ENCODE data around the gene IP6K3. TPM values are rescaled to one million over a fixed set of nuclear protein-coding genes. Genes with fewer than 3 reads are reported as not detected.

Gene IP6K3
- total RNA-seq, 1 experiment from 2014 or later, result not detected

DNA sequence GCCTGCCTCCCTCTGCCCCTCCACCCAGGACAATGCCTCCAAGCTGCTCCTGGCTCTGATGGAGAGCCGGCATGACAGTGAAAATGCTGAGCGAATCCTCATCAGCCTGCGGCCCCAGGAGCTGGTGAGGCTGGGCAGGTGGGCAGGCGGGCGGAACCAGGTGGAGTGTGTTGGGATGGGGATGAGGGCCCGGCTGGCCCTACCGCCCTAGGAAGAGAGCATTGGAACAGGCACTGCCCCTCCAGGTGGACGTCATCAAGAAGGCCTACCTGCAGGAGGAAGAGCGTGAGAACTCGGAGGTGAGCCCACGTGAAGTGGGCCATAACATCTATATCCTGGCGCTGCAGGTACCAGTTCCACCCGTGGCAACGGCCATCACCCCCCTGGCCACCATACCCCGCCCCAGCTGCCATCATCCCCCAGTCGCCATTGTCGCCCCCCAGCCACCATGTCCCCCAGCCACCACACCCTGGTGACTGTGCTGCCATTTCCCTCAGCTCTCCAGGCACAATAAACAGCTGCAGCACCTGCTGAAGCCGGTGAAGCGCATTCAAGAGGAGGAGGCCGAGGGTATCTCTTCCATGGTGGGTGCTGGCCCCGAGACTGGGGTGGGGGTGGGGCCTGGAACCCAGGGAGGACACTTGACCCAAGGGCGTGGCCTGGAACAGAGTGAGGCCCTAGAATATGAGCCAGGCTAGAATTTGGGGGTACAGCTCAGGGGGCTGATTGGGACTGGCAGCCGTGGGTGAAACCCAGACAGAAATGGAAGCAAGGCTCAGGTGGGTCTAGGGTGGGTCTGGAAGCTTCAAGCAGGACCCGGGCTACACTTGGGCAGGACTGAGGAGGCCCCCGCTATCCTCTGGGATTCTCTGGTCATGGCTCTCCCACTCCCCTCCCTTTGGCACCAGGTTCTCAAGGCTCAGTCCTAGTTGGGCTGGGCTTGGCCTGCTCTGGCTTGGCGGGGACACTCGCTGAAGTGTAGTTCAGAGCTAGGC lies 59.4 kb downstream of the IP6K3 start:
- Histone ChIP-seq H3K4me3 (ENCODE audit: low read length) (no peak overlapping the region), H2AFZ (ENCODE audit: low read length) (no peak overlapping the region), H3K9me2 (replicated peaks; ENCODE audit: insufficient read depth, low read length) (no peaks in the 10 kb centered on the region), H4K20me1 (ENCODE audit: insufficient read depth, low read depth, low read length) (0 out of 2 replicates have a peak, but pooled peaks cover 3% of the 10 kb centered on the region), H3K27me3 (ENCODE audit: low read length) (no peaks in the 10 kb centered on the region), H3K36me3 (ENCODE audit: insufficient read depth, low read length) (no peaks in the 10 kb centered on the region), H3K4me2 (ENCODE audit: low read depth, low read length, poor library complexity, severe bottlenecking) (no peak overlapping the region), H3K79me2 (ENCODE audit: low read length) (no peaks in the 10 kb centered on the region), H3K27ac (ENCODE audit: low read length) (no peak overlapping the region), H3K9me3 (ENCODE audit: low read length) (no peaks in the 10 kb centered on the region), H3K9ac (ENCODE audit: low read length) (no peak overlapping the region), H3K4me1 (ENCODE audit: low read length) (no peaks in the 10 kb centered on the region)
- no peak for DNase-seq

DNA sequence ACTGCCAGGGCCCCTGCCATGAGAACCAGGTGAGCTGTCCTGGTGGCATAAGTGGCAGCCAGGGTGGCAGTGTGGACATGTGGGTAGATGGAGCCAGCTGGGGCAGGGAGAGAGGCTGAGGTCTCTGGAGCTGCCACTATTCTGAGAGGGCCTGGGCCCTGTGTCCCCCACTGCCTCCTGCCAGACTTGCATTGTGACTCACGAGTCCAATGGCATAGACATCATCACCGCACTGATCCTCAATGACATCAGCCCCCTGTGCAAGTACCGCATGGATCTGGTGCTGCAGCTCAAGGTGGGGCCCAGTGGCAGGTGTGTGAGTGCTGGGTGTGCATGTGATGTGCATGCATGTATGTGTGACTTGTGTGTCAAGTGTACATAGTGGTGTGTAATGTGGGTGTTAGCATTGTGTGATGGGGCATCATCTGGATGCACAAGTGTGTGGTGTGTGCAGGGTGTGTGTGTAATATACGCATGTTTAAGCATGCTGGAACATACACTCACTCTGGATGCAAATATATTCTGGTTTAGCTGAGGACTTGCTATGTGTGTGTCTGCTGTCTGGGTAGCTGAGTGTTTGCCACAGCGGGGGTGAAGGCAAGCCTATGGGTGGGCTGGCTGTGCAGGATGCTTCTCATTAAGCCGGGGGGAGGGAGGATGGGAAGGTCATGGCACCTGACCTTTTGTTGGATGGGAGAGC lies 60.3 kb downstream of the IP6K3 start:
- Histone ChIP-seq H3K9ac (ENCODE audit: low read length) (no peak overlapping the region), H3K36me3 (ENCODE audit: insufficient read depth, low read length) (no peaks in the 10 kb centered on the region), H3K79me2 (ENCODE audit: low read length) (no peaks in the 10 kb centered on the region), H3K9me3 (ENCODE audit: low read length) (no peaks in the 10 kb centered on the region), H3K4me2 (ENCODE audit: low read depth, low read length, poor library complexity, severe bottlenecking) (no peak overlapping the region), H2AFZ (ENCODE audit: low read length) (no peak overlapping the region), H3K4me1 (ENCODE audit: low read length) (no peaks in the 10 kb centered on the region), H3K27me3 (ENCODE audit: low read length) (no peaks in the 10 kb centered on the region), H4K20me1 (ENCODE audit: insufficient read depth, low read depth, low read length) (0 out of 2 replicates have a peak, but pooled peaks cover 3% of the 10 kb centered on the region), H3K27ac (ENCODE audit: low read length) (no peak overlapping the region), H3K9me2 (replicated peaks; ENCODE audit: insufficient read depth, low read length) (no peaks in the 10 kb centered on the region), H3K4me3 (ENCODE audit: low read length) (no peak overlapping the region)
- DNase-seq, result no peak

DNA sequence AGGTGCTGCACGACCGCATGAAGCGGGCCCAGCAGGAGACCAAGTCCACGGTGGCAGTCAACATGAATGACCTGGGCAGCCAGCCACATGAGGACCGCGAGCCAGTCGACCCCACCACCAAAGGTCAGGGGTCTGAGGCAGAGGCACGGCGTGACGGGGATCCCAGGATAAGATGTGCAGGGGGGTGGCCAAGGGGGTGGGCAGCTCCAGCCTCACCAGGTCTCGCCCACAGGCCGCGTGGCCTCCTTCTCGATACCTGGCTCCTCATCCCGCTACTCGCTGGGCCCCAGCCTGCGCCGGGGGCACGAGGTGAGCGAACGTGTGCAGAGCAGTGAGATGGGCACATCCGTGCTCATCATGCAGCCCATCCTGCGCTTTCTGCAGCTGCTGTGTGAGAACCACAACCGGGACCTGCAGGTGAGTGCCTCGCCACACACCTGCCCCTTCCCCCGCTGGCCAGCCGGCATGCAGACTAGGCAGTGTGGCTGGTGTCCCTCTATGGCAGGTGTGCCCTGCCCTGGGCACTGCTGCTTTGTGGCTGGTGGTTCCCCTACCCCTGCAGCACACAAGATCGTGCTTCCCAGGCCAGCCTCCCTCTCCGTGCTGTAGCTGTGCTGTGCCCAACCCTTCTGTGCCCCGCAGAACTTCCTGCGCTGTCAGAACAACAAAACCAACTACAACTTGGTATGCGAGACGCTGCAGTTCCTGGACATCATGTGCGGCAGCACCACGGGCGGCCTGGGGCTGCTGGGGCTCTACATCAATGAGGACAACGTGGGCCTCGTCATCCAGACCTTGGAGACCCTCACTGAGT lies 61.1 kb downstream of the IP6K3 start:
- Histone ChIP-seq H3K36me3 (ENCODE audit: insufficient read depth, low read length) (no peaks in the 10 kb centered on the region), H3K4me3 (ENCODE audit: low read length) (no peak overlapping the region)

DNA sequence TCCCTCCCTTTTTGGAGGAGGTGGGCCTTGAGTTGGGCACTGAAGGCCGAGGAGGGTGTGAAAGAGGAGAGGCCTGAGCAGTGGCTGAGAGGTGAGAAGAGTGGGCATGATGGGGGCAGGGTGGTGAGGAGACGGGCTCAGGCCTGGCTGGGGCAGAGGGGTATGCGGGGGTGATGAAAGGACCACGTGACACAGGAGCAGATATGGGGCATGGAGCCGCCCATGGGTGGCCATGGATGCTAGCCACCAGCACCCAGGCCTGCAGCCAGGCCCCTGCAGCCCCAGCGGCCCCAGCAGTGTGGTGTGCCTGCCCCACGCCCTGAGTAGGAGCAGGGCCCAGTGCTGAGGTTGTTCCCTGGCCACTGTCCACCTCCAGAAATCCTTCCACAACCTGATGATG lies 61.7 kb downstream of the IP6K3 start:
- Histone ChIP-seq H4K20me1 (ENCODE audit: insufficient read depth, low read depth, low read length) (0 out of 2 replicates have a peak, but pooled peaks cover 3% of the 10 kb centered on the region), H3K79me2 (ENCODE audit: low read length) (no peaks in the 10 kb centered on the region), H3K27me3 (ENCODE audit: low read length) (no peaks in the 10 kb centered on the region), H3K4me3 (ENCODE audit: low read length) (no peak overlapping the region), H3K9ac (ENCODE audit: low read length) (no peak overlapping the region), H3K4me2 (ENCODE audit: low read depth, low read length, poor library complexity, severe bottlenecking) (no peak overlapping the region), H3K9me2 (replicated peaks; ENCODE audit: insufficient read depth, low read length) (no peaks in the 10 kb centered on the region), H3K4me1 (ENCODE audit: low read length) (no peaks in the 10 kb centered on the region), H3K27ac (ENCODE audit: low read length) (no peak overlapping the region), H3K36me3 (ENCODE audit: insufficient read depth, low read length) (no peaks in the 10 kb centered on the region), H3K9me3 (ENCODE audit: low read length) (no peaks in the 10 kb centered on the region), H2AFZ (ENCODE audit: low read length) (no peak overlapping the region)
- DNase-seq, result no peak

More for the DNA sequence above, 61.1 kb downstream of the IP6K3 start:
- H3K27ac ChIP-seq (ENCODE audit: low read length), result no peak overlapping the region
- no peaks in the 10 kb centered on the region for H3K9me3 ChIP-seq (ENCODE audit: low read length)
- H3K79me2 ChIP-seq (ENCODE audit: low read length), result no peaks in the 10 kb centered on the region
- H3K4me1 ChIP-seq (ENCODE audit: low read length), result no peaks in the 10 kb centered on the region
- 0 out of 2 replicates have a peak, but pooled peaks cover 3% of the 10 kb centered on the region for H4K20me1 ChIP-seq (ENCODE audit: insufficient read depth, low read depth, low read length)
- H3K27me3 ChIP-seq (ENCODE audit: low read length), result no peaks in the 10 kb centered on the region
- DNase-seq, result no peak
- H2AFZ ChIP-seq (ENCODE audit: low read length), result no peak overlapping the region
- H3K4me2 ChIP-seq (ENCODE audit: low read depth, low read length, poor library complexity, severe bottlenecking), result no peak overlapping the region
- H3K9ac ChIP-seq (ENCODE audit: low read length), result no peak overlapping the region
- H3K9me2 ChIP-seq (replicated peaks; ENCODE audit: insufficient read depth, low read length), result no peaks in the 10 kb centered on the region

DNA sequence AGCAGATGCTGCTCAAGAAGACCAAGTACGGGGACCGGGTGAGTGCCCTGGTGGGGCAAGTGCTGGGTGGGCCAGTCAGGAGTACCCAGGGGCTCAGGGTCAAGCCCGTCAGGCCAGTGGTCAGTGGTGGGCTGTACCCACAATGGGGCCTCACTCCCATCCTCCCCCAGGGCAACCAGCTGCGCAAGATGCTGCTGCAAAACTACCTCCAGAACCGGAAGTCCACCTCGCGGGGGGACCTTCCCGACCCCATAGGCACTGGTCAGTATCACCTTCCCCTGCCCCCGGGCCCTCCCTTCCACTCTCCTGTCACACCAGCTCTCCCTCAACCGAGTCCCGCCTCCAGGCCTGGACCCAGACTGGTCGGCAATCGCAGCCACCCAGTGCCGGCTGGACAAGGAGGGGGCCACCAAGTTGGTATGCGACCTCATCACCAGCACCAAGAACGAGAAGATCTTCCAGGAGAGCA lies 62.2 kb downstream of the IP6K3 start:
- Histone ChIP-seq H3K79me2 (ENCODE audit: low read length) (no peaks in the 10 kb centered on the region), H3K9me2 (replicated peaks; ENCODE audit: insufficient read depth, low read length) (no peaks in the 10 kb centered on the region), H3K27me3 (ENCODE audit: low read length) (no peaks in the 10 kb centered on the region), H4K20me1 (ENCODE audit: insufficient read depth, low read depth, low read length) (no peaks in the 10 kb centered on the region), H3K27ac (ENCODE audit: low read length) (no peak overlapping the region), H3K9ac (ENCODE audit: low read length) (no peak overlapping the region), H3K4me3 (ENCODE audit: low read length) (no peak overlapping the region), H3K4me2 (ENCODE audit: low read depth, low read length, poor library complexity, severe bottlenecking) (no peak overlapping the region), H3K36me3 (ENCODE audit: insufficient read depth, low read length) (no peaks in the 10 kb centered on the region), H2AFZ (ENCODE audit: low read length) (no peak overlapping the region), H3K4me1 (ENCODE audit: low read length) (no peaks in the 10 kb centered on the region), H3K9me3 (ENCODE audit: low read length) (no peaks in the 10 kb centered on the region)
- no peak for DNase-seq

DNA sequence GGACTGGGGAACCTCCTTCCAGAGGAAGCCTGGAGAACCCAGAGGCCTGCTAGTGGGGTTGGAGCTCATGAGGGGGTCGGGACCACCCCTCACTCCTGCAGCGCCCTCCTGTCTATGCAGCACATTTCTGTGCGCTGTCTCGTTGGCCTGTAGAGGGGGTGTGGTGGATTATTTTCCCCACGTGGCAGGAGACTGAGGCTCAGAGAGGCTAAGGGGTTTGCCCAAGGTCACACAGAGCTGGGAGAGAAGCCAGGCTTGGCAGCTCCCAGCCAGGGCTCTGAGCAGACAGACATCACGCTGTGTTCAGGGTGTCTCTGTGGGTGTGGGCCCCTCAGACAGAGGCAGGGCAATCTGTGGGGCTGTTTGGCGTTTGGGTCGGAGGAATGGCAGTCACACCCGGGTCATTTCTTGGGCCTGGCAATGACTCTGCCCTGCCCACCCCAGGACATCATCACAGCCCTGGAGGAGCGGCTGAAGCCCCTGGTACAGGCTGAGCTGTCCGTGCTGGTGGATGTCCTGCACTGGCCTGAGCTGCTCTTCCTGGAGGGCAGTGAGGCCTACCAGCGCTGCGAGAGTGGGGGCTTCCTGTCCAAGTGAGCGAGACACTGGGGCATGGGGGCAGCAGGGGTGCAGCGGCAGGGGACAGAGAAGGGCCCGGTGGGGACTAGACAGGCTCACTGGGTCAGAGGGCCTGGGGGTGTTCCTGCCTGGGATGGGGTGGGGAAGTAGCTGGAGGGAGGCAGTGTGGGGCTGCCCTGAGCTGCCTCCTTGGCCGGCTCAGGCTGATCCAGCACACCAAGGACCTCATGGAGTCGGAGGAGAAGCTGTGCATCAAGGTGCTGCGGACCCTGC lies 62.9 kb downstream of the IP6K3 start:
- H4K20me1 ChIP-seq (ENCODE audit: insufficient read depth, low read depth, low read length), result no peaks in the 10 kb centered on the region
- H3K9me2 ChIP-seq (replicated peaks; ENCODE audit: insufficient read depth, low read length), result no peaks in the 10 kb centered on the region
- H3K79me2 ChIP-seq (ENCODE audit: low read length), result no peaks in the 10 kb centered on the region
- no peaks in the 10 kb centered on the region for H3K36me3 ChIP-seq (ENCODE audit: insufficient read depth, low read length)
- H2AFZ ChIP-seq (ENCODE audit: low read length), result no peak overlapping the region
- no peaks in the 10 kb centered on the region for H3K27me3 ChIP-seq (ENCODE audit: low read length)
- H3K4me1 ChIP-seq (ENCODE audit: low read length), result no peaks in the 10 kb centered on the region
- no peak for DNase-seq
- H3K27ac ChIP-seq (ENCODE audit: low read length), result no peak overlapping the region
- no peak overlapping the region for H3K4me3 ChIP-seq (ENCODE audit: low read length)
- no peak overlapping the region for H3K9ac ChIP-seq (ENCODE audit: low read length)
- no peak overlapping the region for H3K4me2 ChIP-seq (ENCODE audit: low read depth, low read length, poor library complexity, severe bottlenecking)
- no peaks in the 10 kb centered on the region for H3K9me3 ChIP-seq (ENCODE audit: low read length)

DNA sequence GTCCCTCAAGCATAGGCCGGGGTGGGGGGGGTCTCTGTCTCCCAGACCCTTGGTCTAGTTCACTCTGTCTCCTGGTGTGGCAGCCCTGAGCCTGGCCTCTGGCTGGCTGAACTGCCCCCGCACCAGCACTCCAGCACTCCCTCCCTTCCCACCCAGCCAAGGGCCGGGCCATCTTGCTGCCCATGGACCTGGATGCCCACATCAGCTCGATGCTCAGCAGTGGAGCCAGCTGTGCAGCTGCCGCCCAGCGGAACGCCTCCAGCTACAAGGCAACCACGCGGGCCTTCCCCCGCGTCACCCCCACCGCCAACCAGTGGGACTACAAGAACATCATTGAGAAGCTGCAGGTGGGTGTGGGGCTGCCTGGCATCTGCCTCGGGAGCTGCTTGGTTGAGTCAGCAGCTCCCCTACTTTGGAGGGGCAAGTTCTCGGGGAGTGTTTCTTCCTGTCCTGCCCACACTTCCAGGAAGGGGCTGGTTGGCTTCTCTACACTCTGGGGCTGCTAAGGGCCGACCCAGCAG lies 63.6 kb downstream of the IP6K3 start:
- DNase-seq, result no peak
- H3K9ac ChIP-seq (ENCODE audit: low read length), result no peak overlapping the region
- H4K20me1 ChIP-seq (ENCODE audit: insufficient read depth, low read depth, low read length), result no peaks in the 10 kb centered on the region
- H3K9me2 ChIP-seq (replicated peaks; ENCODE audit: insufficient read depth, low read length), result no peaks in the 10 kb centered on the region
- H3K27me3 ChIP-seq (ENCODE audit: low read length), result no peaks in the 10 kb centered on the region
- H3K27ac ChIP-seq (ENCODE audit: low read length), result no peak overlapping the region
- no peaks in the 10 kb centered on the region for H3K79me2 ChIP-seq (ENCODE audit: low read length)
- no peak overlapping the region for H3K4me3 ChIP-seq (ENCODE audit: low read length)
- no peak overlapping the region for H3K4me2 ChIP-seq (ENCODE audit: low read depth, low read length, poor library complexity, severe bottlenecking)
- H3K9me3 ChIP-seq (ENCODE audit: low read length), result no peaks in the 10 kb centered on the region
- H3K36me3 ChIP-seq (ENCODE audit: insufficient read depth, low read length), result no peaks in the 10 kb centered on the region
- H3K4me1 ChIP-seq (ENCODE audit: low read length), result no peaks in the 10 kb centered on the region
- H2AFZ ChIP-seq (ENCODE audit: low read length), result no peak overlapping the region
